ENCODE measurements around the gene NAALADL1. TPM values are rescaled to one million over a fixed set of nuclear protein-coding genes. Genes with fewer than 3 reads are reported as not detected.

Gene NAALADL1
- total and polyA plus RNA-seq, 2 of the 4 experiments (the other 2 are of a cell fraction): 3.8 to 5.8 TPM

- Histone ChIP-seq H3K4me1 (ENCODE audit: control insufficient read depth, insufficient read depth, low read length) (no peaks in the 10 kb centered on the region), H3K4ac (ENCODE audit: low read depth, low read length) (no peak overlapping the region), H3K4me2 (ENCODE audit: low read depth, low read length) (no peak overlapping the region), H2BK15ac (ENCODE audit: low read depth, low read length) (no peak overlapping the region), H4K91ac (ENCODE audit: insufficient read depth, low read depth, low read length) (no peak overlapping the region), H3K9me1 (ENCODE audit: insufficient read depth, low read length) (no peaks in the 10 kb centered on the region), H2AK9ac (replicated peaks; ENCODE audit: low read depth, low read length, poor library complexity) (no peak overlapping the region), H2BK20ac (ENCODE audit: low read depth, low read length) (no peak overlapping the region), H4K8ac (ENCODE audit: low read depth in 2 of 2, low read length in 2 of 2) (no peak overlapping the region), H3K36me3 (ENCODE audit: control insufficient read depth, insufficient read depth, low read length) (no peaks in the 10 kb centered on the region), H3K56ac (ENCODE audit: extremely low read depth, insufficient read depth, low read length) (no peak overlapping the region), H3K14ac (replicated peaks; ENCODE audit: low read depth, low read length) (no peak overlapping the region), H2AFZ (replicated peaks; ENCODE audit: low read length, poor library complexity) (no peak overlapping the region), H3K4me3 (ENCODE audit: insufficient read depth, low read depth, low read length) (no peak overlapping the region), H4K20me1 (ENCODE audit: insufficient read depth, low read length) (no peaks in the 10 kb centered on the region), H3K79me1 (ENCODE audit: low read depth in 1 of 2, low read length in 2 of 2) (no peaks in the 10 kb centered on the region), H2BK120ac (ENCODE audit: low read depth, low read length) (no peak overlapping the region), H2BK5ac (ENCODE audit: low read depth, low read length, poor library complexity, severe bottlenecking) (no peak overlapping the region), H3K9me3 (ENCODE audit: control insufficient read depth, insufficient read depth, low read length) (no peaks in the 10 kb centered on the region), H4K5ac (ENCODE audit: low read depth, low read length) (no peak overlapping the region), H3K18ac (ENCODE audit: low read depth, low read length) (no peak overlapping the region), H3K9ac (ENCODE audit: low read depth, low read length) (no peak overlapping the region), H2AK5ac (ENCODE audit: low read depth, low read length) (no peak overlapping the region), H3K27me3 (ENCODE audit: control insufficient read depth, insufficient read depth, low read length) (peaks cover 8% of the 10 kb centered on the region; the same call in 1 of the 2 replicates), H3K27ac (ENCODE audit: insufficient read depth, low read length) (no peak overlapping the region), H3K23ac (ENCODE audit: low read depth, low read length) (no peak overlapping the region)
- 80% methylated on average over 1 of the region's 7 CpGs; no CpG with 5 or more reads in 1 of the 2 experiments for whole genome bisulfite sequencing, 2 experiments (ENCODE audit: extremely low coverage in 2 of 2, insufficient read length in 1 of 2)
- TF ChIP-seq SMC3 (IDR thresholded peaks at IDR 0.05; ENCODE audit: low read depth, low read length): no peak
- TF ChIP-seq ELK1 (IDR thresholded peaks at IDR 0.05; ENCODE audit: borderline replicate concordance, low read depth, low read length): no peak
- no peak for TF ChIP-seq MXI1 (IDR thresholded peaks at IDR 0.05; ENCODE audit: borderline replicate concordance, low read depth, low read length)
- TF ChIP-seq FOS (IDR thresholded peaks at IDR 0.05; ENCODE audit: low read depth, low read length): no peak
- no peak for TF ChIP-seq CHD1 (IDR thresholded peaks at IDR 0.05; ENCODE audit: low read depth, low read length)
- TF ChIP-seq MAFK (IDR thresholded peaks at IDR 0.05; ENCODE audit: low read depth, low read length): no peak
- TF ChIP-seq RAD21 (IDR thresholded peaks at IDR 0.05; ENCODE audit: low read length): no peak
- no peak for ATAC-seq (ENCODE audit: low read depth)
- DNase-seq: no peak
- no TSS peak for BruUV-seq (replicated peaks)
- dilution Hi-C loops (cut with HindIII; ENCODE audit: low sequenced_read_pairs, unreplicated experiment): no loop called here
- ChIA-PET CTCF (no interaction called here), POLR2A (ENCODE audit: unreplicated experiment) (no interaction called here)
- in situ Hi-C loops (cut with MboI; ENCODE audit: low sequenced_read_pairs): no loop called here
- intact Hi-C loops (cut with micrococcal nuclease): no loop called here
Observed at GRCh38 chr11:65065851-65066250, 7.5 kb upstream of the NAALADL1 start.
